Measurements from ENCODE around the gene PDE6D. TPM values are rescaled to one million over a fixed set of nuclear protein-coding genes. Genes with fewer than 3 reads are reported as not detected.

PDE6D gene
- total RNA-seq, 4 donors from 2014 or later, result 20.0 to 59.4 (median 25.7) TPM

- H3K9me3 ChIP-seq, result no peaks in the 10 kb centered on the region
- H3K27me3 ChIP-seq, result no peaks in the 10 kb centered on the region
- no peak overlapping the region for H3K27ac ChIP-seq
- TF ChIP-seq CTCF (IDR thresholded peaks at IDR 0.05), result no peak
- no peak for TF ChIP-seq POLR2A (IDR thresholded peaks at IDR 0.05)
- no peak overlapping the region for H3K4me3 ChIP-seq
- H3K4me1 ChIP-seq, result peaks cover 0 to 19% (median 7%) of the 10 kb centered on the region in 4 donors
- H3K36me3 ChIP-seq, result no peaks in the 10 kb centered on the region
- no peak for DNase-seq
Measured at GRCh38 chr2:231682603-231683291, 98.3 kb downstream of the PDE6D start.

Small RNA genes within 50 kb of the gene (small RNA-seq; reads per million reads assigned to genes)
- gene AC073476.4, result 0 reads per million in 2 donors
- gene RF00015, result 0 reads per million in 2 donors

Other genes with a start within 250 kb of the PDE6D start
- gene TEX44, start 188.4 kb downstream of the PDE6D start, total RNA-seq, result not detected
- gene PTMA, start 72.8 kb downstream of the PDE6D start, total RNA-seq, result 1,000 to 10,000 TPM in 1 of 4 donors, 100 to 1,000 TPM in 3; 316 to 1,049 (median 353) TPM
- 100 to 1,000 TPM in 1 of 4 donors, 10 to 100 TPM in 3; 33.5 to 217 (median 43.4) TPM for gene COPS7B, start 5.2 kb upstream of the PDE6D start, total RNA-seq
- not detected for gene NPPC, start 145.1 kb upstream of the PDE6D start, total RNA-seq
- gene DIS3L2, start 180.4 kb upstream of the PDE6D start, total RNA-seq, result 100 to 1,000 TPM in 1 of 4 donors, 10 to 100 TPM in 3; 26.4 to 147 (median 58.3) TPM